Breast epithelium (tissue), 3 donors: ENCODE measurements around the gene GRID2IP.
"Not testable (repeated sequence)": the region's sequence is repeated elsewhere in the genome, so short reads cannot be mapped to it uniquely, and the experiment has no call there.

Source experiments
- CTCF ChIP-seq, 3 donors: fragments of 450-650 bp; IDR thresholded peaks; one replicate each; pipeline ENCODE4 v1.5.1; 2016 to 2017; ENCODE audit warnings: antibody characterized with exemption in 3 of 3, mild to moderate bottlenecking in 3 of 3, moderate library complexity in 3 of 3
- POLR2A ChIP-seq: fragments of 450-650 bp; IDR thresholded peaks from one replicate; pipeline ENCODE4 v1.6.1; 2016; ENCODE audit warnings: antibody characterized with exemption, mild to moderate bottlenecking, moderate library complexity
- POLR2AphosphoS5 ChIP-seq, 3 donors: sonication (generic); formaldehyde crosslinking; IDR thresholded peaks; one replicate each; pipeline ENCODE4 v1.6.1; 2017; ENCODE audit warnings: antibody characterized with exemption in 3 of 3

GRCh38 chr7:6449884-6450283 lies 101.4 kb downstream of the GRID2IP start:
- TF ChIP-seq CTCF (IDR thresholded peaks at IDR 0.05); POLR2AphosphoS5 (IDR thresholded peaks at IDR 0.05); POLR2A: not testable (repeated sequence)
